Measurements from ENCODE around the gene IL12B. TPM values are rescaled to one million over a fixed set of nuclear protein-coding genes. Genes with fewer than 3 reads are reported as not detected.
"Not testable (repeated sequence)": the region's sequence is repeated elsewhere in the genome, so short reads cannot be mapped to it uniquely, and the experiment has no call there.

Gene IL12B
- total RNA-seq, 3 donors from 2014 or later (not counting 1 experiment from before 2014, with no cell fraction given) = not detected

DNA sequence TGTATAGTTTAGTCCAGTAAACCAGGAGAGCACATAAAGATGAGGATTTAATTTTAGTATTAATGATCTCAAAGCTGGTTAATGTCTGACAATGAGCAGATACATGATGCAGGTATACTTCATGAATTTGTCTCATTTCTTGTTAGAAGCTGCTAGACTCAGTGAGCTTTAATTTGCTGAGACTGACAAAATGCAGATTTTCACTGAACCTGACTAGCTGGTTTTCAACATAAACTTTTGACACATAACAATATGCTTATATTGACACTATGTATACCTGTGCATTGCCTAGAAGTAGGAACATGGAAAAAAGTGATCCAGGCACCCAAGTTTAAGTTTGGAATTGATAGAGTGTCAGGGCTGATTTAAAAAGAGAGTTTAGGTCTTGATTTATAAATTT, 56.4 kb downstream of the IL12B start:
- Mint-ChIP-seq H3K27ac (no peak overlapping the region), H3K4me3 (no peak overlapping the region), H3K27me3 (ENCODE audit: low read depth in 2 of 2) (no peaks in the 10 kb centered on the region), H3K4me1 (peaks cover 0 to 7% of the 10 kb centered on the region in 2 donors), H3K36me3 (peaks cover 29% of the 10 kb centered on the region), H3K9me3 (no peaks in the 10 kb centered on the region)
- H3K9me3 ChIP-seq (ENCODE audit: control insufficient read depth, insufficient read depth, low read length) = no peaks in the 10 kb centered on the region
- H3K4me1 ChIP-seq (ENCODE audit: control insufficient read depth, insufficient read depth, low read length) = no peaks in the 10 kb centered on the region
- TF ChIP-seq, protein P1, sequence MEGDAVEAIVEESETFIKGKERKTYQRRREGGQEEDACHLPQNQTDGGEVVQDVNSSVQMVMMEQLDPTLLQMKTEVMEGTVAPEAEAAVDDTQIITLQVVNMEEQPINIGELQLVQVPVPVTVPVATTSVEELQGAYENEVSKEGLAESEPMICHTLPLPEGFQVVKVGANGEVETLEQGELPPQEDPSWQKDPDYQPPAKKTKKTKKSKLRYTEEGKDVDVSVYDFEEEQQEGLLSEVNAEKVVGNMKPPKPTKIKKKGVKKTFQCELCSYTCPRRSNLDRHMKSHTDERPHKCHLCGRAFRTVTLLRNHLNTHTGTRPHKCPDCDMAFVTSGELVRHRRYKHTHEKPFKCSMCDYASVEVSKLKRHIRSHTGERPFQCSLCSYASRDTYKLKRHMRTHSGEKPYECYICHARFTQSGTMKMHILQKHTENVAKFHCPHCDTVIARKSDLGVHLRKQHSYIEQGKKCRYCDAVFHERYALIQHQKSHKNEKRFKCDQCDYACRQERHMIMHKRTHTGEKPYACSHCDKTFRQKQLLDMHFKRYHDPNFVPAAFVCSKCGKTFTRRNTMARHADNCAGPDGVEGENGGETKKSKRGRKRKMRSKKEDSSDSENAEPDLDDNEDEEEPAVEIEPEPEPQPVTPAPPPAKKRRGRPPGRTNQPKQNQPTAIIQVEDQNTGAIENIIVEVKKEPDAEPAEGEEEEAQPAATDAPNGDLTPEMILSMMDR (IDR thresholded peaks at IDR 0.05) = no peak
- ATAC-seq (no peak), DNase-seq (no peak)
- no peak overlapping the region for H3K4me3 ChIP-seq (ENCODE audit: low read length)
- no peaks in the 10 kb centered on the region for H3K27me3 ChIP-seq (ENCODE audit: control insufficient read depth, insufficient read depth, low read length)
- no peak overlapping the region for H3K27ac ChIP-seq (ENCODE audit: low read length)
- H3K36me3 ChIP-seq (ENCODE audit: control insufficient read depth, insufficient read depth, low read length) = peaks cover 77% of the 10 kb centered on the region
- intact Hi-C loops (cut with micrococcal nuclease) = no loop called here

DNA sequence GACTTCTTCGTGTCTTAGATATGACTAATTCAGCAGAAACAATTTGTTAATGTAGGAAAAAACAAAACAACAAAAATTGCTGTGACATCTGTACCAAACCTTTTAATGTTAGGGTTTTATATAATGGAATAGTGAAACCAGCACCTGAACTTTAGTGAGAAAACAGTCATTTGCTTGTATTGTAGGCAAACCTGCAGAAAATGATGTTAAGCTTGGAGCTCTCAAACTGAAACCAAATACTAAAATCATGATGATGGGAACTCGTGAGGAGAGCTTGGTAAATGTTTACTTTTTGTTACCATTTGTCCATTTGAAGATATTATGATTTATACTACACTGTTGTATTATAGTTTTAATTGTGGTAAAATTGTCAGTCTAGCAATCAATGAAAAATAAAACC, 60.6 kb downstream of the IL12B start:
- no CpG with 5 or more reads among the region's 2 CpGs for WGBS (ENCODE audit: insufficient coverage)
- no peak overlapping the region for H3K4me3 Mint-ChIP-seq
- Histone ChIP-seq H3K27ac (ENCODE audit: low read length) (no peak overlapping the region), H3K4me3 (ENCODE audit: low read length) (no peak overlapping the region), H3K27me3 (ENCODE audit: control insufficient read depth, insufficient read depth, low read length) (no peaks in the 10 kb centered on the region), H3K4me1 (ENCODE audit: control insufficient read depth, insufficient read depth, low read length) (no peaks in the 10 kb centered on the region), H3K9me3 (ENCODE audit: control insufficient read depth, insufficient read depth, low read length) (no peaks in the 10 kb centered on the region), H3K36me3 (ENCODE audit: control insufficient read depth, insufficient read depth, low read length) (peaks cover 48% of the 10 kb centered on the region)
- ATAC-seq = no peak
- H3K27ac Mint-ChIP-seq = no peak overlapping the region
- intact Hi-C loops (cut with micrococcal nuclease) = no loop called here
- DNase-seq = no peak
- no peaks in the 10 kb centered on the region for H3K9me3 Mint-ChIP-seq
- no peaks in the 10 kb centered on the region for H3K27me3 Mint-ChIP-seq (ENCODE audit: low read depth in 2 of 2)
- peaks cover 18% of the 10 kb centered on the region for H3K36me3 Mint-ChIP-seq
- TF ChIP-seq, protein P1 (IDR thresholded peaks at IDR 0.05) = no peak
- peaks cover 10 to 26% of the 10 kb centered on the region in 2 donors for H3K4me1 Mint-ChIP-seq

DNA sequence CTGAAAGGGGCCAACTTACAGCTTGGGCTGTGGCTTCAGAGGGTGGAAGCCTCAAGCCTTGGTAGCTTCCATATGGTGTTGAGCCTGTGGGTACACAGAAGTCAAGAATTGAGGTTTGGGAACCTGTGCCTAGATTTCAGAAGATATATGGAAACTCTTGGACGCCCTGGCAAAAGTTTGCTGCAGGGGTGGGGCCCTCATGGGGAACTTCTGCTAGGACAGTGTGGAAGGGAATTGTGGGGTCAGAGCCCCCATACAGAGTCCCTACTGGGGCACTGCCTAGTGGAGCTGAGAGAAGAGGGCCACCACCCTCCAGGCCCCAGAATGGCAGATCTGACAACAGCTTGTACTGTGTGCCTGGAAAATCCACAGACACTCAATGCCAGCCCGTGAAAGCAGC, 63.5 kb downstream of the IL12B start:
- H3K4me3 ChIP-seq (ENCODE audit: low read length); H3K27me3 Mint-ChIP-seq (ENCODE audit: low read depth in 2 of 2); DNase-seq; H3K4me3 Mint-ChIP-seq; H3K27ac ChIP-seq (ENCODE audit: low read length); H3K9me3 Mint-ChIP-seq; ATAC-seq; H3K4me1 ChIP-seq (ENCODE audit: control insufficient read depth, insufficient read depth, low read length); H3K27me3 ChIP-seq (ENCODE audit: control insufficient read depth, insufficient read depth, low read length); H3K27ac Mint-ChIP-seq; intact Hi-C loops (cut with micrococcal nuclease); H3K9me3 ChIP-seq (ENCODE audit: control insufficient read depth, insufficient read depth, low read length): not testable (repeated sequence)
- 97% methylated on average over 2 of the region's 2 CpGs for WGBS (ENCODE audit: insufficient coverage)
- Mint-ChIP-seq H3K36me3 (peaks cover 11% of the 10 kb centered on the region), H3K4me1 (peaks cover 34 to 47% of the 10 kb centered on the region in 2 donors)
- peaks cover 28% of the 10 kb centered on the region for H3K36me3 ChIP-seq (ENCODE audit: control insufficient read depth, insufficient read depth, low read length)

Other genes with a start within 250 kb of the IL12B start
- 1 to 10 TPM in 1 of 3 donors, under 1 TPM in 2; 0.29 to 1.5 (median 0.35) TPM for gene EBF1, start 230.6 kb downstream of the IL12B start, total RNA-seq
- gene RNF145, start 120.9 kb downstream of the IL12B start, total RNA-seq = 10 to 100 TPM; 29.8 to 40.4 (median 38.4) TPM
- 10 to 100 TPM; 30.0 to 37.9 (median 32.1) TPM for gene UBLCP1, start 67.2 kb downstream of the IL12B start, total RNA-seq

Measured in natural killer cell (primary cell).